ENCODE measurements around the gene NTNG2.

NTNG2 gene

DNA sequence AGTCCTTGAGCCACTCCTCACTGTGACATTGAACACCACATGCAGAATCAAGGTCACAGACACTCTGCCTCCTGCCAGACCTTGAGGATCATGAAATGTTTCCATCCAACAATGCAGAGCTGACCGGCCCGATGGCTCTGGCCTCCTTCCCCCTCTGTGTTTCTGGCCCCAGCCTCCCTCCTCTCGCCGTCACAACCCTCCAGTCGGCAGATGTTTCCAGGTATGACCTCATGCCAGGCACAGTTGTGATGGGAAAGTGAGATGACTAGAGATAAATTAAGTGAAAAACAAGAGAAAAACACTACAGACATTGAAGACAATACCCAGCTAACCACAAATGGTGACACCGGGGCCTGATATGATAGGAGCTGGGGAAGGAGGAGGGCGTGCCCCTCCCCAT is 9.8 kb downstream of the NTNG2 start:
- no peak for DNase-seq (ENCODE audit: low read depth in 2 of 2)

DNA sequence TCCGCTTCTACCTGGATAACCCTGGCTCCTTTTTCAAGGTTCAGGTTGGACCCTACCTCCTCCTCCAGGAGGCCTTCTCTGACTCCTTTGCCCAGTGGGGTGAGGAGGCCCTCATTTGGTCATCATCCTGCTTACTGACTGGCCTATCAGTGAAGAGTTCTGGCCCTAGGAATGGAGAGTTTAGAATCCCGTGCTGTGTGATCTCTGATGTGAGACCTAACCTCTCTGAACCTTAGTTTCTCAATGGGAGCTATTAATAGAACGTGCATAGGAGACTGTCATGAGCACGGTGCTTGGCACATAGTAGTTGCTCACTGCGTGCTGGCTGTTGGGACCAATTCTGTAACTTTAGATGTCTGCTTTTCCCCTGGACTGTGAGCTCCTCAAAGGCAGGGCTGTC is 10.3 kb downstream of the NTNG2 start:
- DNase-seq (ENCODE audit: low read depth in 2 of 2): no peak

DNA sequence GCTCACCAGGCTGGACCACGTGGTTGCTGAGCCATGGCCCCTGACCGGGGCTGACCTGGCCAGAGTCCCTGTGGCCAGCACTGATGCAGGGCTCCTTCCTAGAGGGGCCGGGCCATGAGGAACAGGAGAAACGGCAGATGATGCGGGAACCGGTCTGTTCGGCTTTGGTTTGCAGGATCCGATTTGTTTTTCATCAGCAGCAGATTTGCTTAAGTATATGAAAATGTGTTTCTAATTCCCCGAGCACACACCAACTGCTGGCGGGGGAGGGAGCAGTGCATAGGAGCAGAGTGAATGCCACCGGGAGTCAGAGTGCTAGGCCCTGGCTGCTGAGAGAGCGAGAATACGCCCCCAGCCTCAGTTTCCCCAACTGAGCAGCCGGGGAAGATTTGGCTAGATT is 13.6 kb downstream of the NTNG2 start:
- DNase-seq (ENCODE audit: low read depth in 2 of 2): no peak

DNA sequence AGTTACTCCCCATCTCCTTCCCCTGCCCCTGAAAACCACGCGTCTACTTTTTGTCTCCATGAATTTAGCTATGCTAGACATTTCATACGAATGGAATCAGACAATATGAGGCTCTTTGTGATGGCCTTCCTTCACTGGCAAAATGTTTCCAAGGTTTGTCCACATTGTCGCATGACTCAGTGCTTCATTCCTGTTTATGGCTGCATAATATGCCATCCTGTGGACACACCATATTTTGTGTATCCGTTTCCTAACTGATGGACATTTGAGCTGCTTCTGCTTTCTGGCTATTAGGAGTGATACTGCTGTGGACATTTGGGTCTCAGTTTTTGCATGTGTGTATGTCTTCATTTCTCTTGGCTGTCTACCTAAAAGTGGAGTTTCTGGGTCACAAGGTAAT is 14.5 kb downstream of the NTNG2 start:
- no peak for DNase-seq (ENCODE audit: low read depth in 2 of 2)

DNA sequence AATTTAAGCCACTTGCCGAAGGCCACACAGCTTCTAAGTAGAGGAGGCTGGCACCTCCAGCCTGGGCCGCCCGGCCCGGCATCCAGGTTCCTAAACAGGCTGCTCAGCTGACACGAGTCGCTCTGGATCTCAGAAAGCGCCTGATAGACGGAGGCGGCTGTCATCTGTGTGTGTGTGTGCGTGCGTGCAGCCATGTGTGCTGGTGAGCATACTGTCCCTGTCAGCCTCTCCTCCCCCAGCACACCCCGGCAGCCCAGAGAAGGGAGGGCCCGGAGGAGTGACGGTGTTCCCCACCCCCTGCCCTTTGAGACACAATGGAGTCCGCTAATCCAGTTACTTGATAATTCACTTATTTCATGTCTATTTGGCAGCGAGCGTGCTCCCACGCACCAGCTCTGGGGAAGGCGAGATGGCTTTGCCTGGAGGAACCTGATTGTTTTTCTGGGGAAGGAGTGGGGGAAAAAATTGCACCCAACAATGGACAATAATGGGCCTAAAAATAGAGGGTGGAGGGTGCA is 20.0 kb downstream of the NTNG2 start:
- DNase-seq (ENCODE audit: low read depth in 2 of 2): no peak

DNA sequence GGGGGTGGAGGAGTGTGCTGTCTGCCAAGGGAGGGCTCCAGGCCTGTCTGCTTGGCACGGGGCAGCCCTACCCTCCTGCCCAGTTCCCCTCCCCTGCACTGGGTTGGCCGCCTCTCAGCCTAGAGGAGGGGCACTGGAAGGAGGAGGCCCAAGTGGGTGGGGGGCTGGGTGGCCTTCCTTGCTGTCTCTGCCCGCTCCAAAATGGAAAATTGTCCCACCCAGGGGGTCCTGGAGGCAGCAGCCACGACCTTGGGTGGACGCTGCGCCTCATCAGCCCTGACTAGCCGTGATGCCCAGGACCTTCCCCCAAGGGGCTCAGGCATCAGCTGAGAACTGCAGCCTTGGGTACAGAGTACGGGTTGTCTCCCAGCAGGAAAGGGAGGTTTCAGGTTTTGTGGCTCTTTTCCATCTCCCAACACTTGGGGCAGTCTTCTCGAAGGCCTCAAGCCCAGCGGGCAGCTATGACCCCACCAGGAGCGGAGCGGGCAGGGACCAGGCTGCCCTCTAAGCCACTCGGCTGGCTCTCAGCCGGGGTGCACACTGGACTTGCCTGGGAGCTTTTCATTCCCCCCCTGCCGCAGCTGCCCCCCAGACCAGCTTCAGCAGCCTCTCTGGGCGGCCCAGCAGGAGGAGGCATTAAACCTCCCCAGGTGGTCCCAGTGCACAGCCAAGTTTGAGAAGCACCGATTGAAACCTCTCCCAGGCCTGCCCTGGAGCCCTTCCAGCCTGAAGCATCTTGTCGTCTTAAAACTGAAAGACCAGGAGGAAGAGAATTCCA is 20.6 kb downstream of the NTNG2 start:
- no peak for DNase-seq (ENCODE audit: low read depth in 2 of 2)

DNA sequence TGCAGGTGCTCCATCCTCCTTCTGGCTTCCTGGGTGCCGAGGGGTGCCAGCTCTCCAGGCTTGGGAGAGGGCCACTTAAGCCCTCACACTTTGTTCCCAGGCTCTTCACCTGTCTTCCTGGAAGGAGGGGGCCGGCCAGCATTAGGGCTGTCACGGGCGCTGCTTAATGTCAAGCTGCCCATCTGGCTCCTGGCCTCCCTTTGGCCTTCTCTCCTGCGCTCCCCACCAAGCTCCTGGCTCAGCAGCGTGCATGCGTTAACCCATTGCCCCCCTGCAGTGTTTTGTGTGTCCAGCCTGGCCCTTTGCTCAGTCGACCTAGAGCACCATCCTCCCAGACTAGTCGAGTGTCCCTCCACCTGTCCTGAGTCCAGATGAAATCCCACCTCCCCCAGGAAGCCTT is 21.3 kb downstream of the NTNG2 start:
- DNase-seq (ENCODE audit: low read depth in 2 of 2): no peak

DNA sequence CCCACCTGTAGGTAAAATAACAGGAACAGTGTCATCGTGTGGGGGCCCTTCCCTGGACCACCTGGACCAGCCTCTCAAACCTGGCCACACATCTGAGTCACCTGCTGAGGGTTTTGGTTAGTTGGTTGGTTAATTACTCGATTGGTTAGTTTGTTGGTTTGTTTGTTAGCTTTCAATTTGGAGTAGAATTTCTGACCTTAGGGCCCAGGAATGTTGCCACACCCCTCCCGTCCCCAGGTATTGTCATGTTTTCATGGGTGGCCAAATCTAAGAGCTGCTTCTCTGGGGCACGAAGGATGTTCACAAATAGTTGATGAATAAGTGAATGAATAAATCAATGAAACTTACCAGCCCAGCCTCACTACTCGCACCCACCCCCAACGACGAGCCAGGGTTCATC is 21.9 kb downstream of the NTNG2 start:
- no peak for DNase-seq (ENCODE audit: low read depth in 2 of 2)

DNA sequence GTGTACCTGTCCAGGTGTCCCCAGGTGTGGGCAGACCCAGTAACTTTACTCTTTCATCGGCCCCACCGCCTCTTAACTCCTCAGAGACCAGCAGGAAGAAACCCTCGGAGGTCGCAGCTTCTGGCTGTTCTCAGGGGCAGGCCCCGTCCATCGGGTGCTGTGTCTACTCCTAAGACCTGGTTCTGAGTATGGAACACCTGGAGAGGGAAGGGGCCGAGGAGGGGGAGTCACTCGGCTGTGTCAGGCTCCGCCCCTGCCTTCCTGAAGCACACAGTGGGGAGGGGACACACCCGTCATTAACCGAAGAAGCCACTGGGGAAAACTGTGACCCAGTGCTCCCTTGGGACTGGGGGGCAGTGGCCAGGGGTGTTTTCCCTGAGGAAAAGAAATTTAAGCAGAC is 22.3 kb downstream of the NTNG2 start:
- DNase-seq (ENCODE audit: low read depth in 2 of 2): no peak

DNA sequence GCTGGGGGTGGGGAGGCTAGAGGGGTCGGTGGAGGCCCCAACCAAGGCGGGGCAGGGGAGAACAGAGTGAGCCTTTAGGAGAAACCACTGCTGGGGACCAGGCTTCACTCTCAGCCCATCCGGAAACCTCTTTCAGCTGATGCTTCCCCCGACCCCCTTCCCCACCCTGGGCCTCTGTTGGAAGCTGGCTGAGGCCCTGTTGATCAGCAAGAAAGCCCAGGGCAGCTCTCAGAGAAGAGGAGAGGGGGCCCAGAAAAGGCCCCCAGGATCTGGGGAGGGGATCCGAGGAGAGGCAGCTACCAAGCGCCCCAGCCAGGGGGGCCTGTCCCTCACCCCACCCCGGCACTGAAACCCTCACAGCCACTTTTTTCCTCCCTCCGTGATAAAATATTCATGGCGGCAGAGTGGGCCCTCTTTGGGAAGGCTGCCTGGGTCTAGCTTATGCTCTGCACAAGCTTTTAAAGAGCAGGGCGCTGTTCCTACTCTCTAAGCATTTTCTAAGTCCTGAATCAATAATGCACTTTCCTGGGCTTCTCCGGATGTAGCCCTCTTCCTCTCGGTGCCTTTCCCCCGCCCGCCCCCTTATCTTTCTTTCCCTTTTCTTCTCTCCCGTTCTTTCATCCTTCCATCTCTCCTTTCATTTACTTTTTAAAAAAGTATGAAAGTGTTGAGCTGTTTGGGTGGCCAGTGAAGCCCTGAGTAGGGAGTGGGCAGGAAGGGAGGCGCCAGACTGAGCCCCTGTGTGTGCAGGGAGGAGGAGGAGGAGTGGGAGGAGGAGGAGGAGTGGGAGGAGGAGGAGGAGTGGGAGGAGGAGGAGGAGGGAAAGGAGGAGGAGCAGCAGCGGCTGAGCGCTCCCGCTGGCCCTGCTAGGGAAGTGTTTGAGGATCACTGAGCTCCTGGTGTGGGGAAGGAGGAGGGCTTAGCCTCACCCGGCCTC is 23.5 kb downstream of the NTNG2 start:
- no peak for DNase-seq (ENCODE audit: low read depth in 2 of 2)

DNA sequence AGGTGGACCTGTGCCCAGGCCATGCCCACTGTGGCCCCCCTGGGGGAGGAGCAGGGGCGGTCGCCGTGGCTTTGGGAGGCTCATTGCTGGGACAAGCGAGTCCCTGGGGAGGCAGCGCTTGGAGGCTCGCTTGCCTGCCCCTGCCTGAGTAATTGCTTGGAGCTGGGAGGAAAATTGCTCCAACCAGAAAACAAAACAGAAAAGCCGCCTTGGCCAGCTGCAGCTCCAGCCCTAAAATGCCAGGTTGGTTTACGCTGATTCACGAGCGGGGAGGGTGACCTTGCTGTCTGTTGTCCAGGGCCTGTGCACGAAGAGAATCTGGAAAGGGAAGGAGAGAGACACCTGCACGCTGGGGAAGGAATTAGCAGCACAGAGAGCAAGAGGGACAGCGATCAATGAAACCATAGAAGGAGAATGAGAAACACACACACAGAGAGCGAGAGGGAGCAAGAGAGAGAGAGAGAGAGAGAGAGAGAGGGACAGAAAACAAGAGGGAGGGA is 25.3 kb downstream of the NTNG2 start:
- no peak for DNase-seq (ENCODE audit: low read depth in 2 of 2)

DNA sequence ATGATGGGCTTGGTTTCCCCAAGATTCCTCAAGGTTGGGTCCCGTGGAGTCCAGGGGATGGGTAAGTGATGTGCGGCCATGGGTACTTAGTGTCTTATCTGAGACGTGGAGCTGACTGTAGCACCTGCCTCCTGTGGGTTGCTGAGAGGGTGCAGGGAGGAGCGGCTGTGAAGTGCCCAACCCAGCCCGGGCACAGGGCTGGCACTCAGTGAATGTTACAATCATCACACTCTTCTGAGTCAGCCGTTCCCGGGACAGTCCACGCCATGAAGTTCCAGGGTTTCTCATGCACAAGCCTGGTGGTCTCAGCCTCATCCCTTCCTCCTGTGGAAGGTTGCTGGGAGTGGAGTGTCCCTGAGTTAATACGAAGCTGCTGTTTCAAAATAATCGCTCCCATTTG is 29.1 kb downstream of the NTNG2 start:
- no peak for DNase-seq (ENCODE audit: low read depth in 2 of 2)

DNA sequence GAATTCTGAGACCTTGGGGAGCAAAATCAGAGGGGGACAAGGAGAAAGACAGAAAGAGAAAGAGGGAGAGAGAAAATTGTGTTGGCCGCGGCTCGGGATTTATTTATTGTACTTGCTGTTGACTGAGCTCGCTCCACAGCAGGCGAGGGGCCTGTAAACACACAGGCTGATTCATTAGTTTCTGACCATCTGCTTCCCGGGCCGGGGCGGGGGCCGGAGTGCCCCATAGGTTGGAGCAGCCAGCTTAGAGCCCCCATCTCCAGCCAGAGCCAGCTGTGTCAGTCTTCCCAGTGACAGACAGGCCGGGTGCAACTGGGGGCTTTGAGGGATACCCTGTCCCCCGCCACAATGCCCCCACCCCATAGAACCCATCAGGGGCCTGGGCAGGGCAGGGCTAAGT is 30.9 kb downstream of the NTNG2 start:
- no peak for DNase-seq (ENCODE audit: low read depth in 2 of 2)

DNA sequence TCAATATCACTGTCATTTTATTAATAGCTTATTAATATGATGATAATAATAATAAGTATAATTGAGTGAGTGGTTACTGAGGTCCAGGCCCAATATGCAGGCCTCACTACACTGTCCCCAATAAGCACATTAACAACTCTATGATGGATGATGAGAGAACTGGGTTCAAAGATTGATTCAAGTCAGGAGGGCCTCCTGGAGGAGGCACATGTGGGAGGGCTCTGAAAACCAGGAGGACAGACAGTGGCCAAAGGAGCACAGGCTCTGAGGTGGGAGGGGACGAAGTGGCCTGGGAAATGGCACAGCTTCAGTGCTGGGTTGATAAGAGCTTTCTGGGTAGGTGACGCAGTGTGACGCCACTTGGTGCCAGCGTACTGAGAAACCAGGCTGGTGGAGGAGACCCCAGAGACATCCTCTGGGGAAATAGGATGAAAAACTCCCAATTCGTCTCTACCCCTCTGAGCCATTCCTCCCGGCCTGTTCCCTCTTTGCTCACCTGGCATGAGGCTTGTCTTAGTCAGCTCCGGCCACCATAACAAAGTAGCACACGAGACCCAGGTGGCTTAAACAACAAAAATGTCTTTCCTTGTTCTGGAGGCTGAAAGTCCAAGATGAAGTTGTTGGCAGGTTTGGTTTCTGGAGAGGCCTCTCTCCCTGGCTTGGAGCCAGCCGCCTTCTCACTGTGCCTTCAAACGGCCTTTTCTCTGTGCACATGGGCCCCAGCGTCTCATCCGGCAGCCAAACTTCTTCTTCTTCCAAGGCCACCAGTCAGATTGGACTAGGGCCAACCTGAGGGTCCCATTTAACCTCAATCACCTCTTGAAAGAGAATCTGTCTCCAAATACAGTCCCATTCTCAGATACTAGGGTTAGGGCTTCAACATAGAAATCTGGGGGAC is 31.6 kb downstream of the NTNG2 start:
- DNase-seq (ENCODE audit: low read depth in 2 of 2): no peak

DNA sequence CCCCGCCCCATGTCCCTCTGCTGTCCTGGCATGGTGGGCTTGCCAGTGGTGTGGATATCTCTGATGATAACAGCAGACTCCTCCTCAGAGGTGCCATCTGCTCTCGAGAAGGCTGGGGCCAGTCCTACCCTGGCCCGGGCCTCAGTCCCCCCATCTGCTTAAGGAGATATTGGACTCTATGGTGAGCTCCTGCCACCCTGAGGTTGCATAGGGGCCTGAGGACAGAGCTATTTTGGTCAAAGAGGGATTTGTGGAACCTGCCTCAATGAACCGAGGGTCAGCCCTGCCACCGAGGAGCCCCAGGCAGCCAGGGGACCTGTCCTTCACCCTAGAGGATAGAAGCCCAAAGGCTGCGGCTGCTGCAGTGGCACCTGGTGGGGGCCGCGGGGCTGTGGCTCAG is 32.6 kb downstream of the NTNG2 start:
- no peak for DNase-seq (ENCODE audit: low read depth in 2 of 2)

DNA sequence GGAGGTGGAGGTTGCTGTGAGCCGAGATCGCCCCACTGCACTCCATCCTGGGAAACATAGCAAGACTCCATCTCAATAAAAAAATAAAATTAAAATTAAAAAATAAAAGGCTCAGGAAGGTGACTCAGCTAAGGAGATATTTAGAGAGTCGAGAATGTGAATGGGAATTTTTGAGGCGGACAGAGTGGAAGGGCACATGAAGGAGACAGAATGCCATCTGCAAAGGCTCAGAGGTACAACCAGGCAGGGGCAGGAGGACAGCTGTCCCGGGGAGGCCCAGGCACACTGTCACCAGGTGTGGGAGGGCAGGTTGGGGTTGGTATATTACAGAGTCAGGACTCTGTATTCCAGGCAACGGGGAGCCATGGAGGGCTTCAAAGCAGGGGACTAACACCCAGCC is 35.5 kb downstream of the NTNG2 start:
- DNase-seq (ENCODE audit: low read depth in 2 of 2): no peak

DNA sequence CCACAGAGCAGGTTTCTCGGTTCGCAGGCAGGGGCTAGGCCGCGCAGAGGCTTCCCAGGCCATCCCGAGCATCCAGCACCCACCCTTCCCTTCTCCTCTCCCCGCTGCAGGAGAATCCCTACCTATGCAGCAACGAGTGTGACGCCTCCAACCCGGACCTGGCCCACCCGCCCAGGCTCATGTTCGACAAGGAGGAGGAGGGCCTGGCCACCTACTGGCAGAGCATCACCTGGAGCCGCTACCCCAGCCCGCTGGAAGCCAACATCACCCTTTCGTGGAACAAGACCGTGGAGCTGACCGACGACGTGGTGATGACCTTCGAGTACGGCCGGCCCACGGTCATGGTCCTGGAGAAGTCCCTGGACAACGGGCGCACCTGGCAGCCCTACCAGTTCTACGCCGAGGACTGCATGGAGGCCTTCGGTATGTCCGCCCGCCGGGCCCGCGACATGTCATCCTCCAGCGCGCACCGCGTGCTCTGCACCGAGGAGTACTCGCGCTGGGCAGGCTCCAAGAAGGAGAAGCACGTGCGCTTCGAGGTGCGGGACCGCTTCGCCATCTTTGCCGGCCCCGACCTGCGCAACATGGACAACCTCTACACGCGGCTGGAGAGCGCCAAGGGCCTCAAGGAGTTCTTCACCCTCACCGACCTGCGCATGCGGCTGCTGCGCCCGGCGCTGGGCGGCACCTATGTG is 36.1 kb downstream of the NTNG2 start:
- DNase-seq (ENCODE audit: low read depth in 2 of 2): no peak

DNA sequence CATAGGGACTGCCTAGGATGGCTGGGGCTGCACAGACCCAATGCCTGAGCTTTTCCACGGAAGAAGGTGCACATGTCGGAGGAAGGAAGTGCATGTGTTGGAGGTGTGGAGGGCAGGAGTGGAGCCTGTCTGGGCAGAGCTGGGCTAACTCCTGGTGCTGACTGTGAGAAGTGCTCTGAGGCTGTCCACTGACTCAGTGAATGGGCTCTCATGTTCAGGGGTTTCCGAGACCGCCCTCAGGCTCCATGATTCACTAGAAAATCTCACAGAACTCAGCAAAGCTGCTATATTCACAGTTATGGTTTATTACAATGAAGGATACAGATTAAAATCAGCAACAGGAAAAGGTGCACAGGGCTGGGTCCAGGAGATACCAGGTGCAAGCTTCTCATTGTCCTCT is 37.2 kb downstream of the NTNG2 start:
- no peak for DNase-seq (ENCODE audit: low read depth in 2 of 2)

DNA sequence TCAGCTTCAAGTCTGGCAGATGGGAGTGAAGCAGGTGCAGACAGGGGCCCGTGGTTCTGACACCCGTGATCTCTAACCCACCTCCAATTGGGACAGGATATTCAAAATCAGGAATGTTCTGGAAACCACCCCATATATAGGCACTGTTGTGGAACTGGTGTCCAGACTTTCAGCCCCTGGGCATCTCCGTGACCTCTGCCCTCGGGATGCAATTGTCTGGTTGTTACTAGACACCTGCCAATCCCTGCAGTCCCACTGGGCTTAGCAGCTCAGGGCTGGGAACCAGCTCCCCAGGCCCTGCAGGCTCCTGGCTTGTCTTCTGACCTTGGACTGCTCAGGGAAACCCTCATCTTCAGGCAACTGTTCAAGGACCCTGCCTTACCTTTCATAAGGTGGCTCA is 38.8 kb downstream of the NTNG2 start:
- no peak for DNase-seq (ENCODE audit: low read depth in 2 of 2)

DNA sequence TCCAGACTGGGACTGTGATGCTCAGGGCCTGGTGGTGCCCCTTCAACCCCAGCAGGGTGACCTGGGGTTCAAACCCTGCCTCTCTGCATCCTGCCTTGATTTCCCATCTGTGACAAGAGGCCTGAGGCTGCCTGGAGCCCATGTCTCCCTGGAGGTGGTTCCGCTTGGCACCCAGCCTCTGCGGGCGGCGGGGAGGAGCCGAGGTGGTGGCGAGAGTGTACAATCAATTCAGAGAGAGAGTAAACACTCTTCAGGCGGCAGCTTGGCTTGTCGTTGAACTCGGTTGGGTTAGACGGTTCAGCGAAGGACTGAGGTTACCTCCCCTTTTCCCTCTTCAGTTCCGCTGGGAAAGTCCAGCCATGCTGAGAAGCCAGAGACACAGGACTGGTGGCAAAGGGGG is 39.3 kb downstream of the NTNG2 start:
- DNase-seq (ENCODE audit: low read depth in 2 of 2): no peak
